ENCODE results near the gene LHX2. TPM values are rescaled to one million over a fixed set of nuclear protein-coding genes. Genes with fewer than 3 reads are reported as not detected.

The LHX2 gene
- total and polyA plus RNA-seq, 2 experiments from 2014 or later = 1.7 TPM; not detected in 1

DNA sequence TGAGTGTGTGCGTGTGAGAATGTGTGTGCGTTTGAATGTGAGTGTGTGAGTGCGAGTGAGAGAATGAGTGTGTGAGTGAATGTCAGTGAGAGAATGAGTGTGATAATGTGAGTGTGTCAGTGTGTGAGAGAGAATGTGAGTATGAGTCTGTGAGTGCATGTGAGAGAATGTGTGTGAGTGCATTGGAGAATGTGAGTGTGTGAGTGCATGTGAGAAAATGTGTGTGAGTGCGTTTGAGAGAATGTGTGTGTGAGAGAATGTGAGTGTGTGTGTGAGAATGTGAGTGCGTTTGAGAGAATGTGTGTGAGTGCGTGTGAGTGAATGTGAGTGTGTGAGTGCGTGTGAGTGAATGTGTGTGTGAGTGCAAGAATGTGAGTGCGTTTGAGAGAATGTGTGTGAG lies 39.0 kb upstream of the LHX2 start (continued):
- TF ChIP-seq ZNF462 (CRISPR knock-in tag; IDR thresholded peaks at IDR 0.05) = no peak
- no peak for TF ChIP-seq EZH2phosphoT487 (IDR thresholded peaks at IDR 0.05; ENCODE audit: unreplicated experiment)
- no peak for TF ChIP-seq NANOG (IDR thresholded peaks at IDR 0.05; ENCODE audit: borderline replicate concordance)
- TF ChIP-seq ETS1 (IDR thresholded peaks at IDR 0.05) = no peak
- TF ChIP-seq CTCF (conservative IDR thresholded peaks at IDR 0.05; ENCODE audit: low read depth in 2 of 2) = no peak
- no peak for TF ChIP-seq STAT1 (IDR thresholded peaks at IDR 0.05; ENCODE audit: unreplicated experiment)
- TF ChIP-seq CREB1 (CRISPR knock-in tag; IDR thresholded peaks at IDR 0.05; ENCODE audit: low read depth) = no peak
- no peak for TF ChIP-seq POLR2AphosphoS5 (IDR thresholded peaks at IDR 0.05; ENCODE audit: low read depth)

All from GM23338 (cell line).